ENCODE data around the gene KTN1.

The KTN1 gene

DNA sequence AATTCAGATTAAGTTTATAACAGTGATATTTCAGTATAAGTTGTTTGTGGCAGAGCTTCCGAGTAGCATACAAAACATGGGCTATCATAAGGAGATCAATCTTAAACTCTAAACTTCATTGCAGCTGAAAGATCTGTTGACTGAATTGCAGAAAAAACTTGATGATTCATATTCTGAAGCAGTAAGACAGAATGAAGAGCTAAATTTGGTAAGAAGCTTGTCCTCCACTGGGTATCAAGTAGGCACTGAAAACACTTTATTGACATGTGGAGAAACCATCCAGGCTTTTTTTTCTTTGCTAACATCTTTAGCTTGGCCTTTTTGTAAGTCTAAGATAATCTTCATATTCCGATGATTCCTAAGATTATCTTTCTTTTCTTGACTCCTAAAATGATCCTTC, 93.0 kb downstream of the KTN1 start:
- DNase-seq (ENCODE audit: low spot score) = no peak

DNA sequence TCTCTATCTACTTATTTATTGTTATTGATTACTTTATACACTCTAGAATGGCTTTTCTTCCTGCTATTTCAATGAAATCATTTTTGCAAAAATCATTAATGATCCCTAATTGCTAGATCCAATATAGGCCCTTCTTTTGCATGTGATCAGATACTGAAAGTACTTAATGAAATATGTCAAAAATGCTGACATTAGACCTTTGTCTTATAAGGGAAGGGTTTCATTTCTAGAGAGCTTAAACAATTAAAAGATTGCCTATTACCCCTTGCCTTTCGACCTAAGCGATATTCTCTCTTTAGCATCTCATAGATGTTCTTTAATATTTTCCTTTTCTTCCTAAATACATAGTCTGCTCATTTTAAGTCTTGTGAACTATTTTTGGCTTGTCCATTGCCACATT, 101.1 kb downstream of the KTN1 start:
- no peak for DNase-seq (ENCODE audit: low spot score)

DNA sequence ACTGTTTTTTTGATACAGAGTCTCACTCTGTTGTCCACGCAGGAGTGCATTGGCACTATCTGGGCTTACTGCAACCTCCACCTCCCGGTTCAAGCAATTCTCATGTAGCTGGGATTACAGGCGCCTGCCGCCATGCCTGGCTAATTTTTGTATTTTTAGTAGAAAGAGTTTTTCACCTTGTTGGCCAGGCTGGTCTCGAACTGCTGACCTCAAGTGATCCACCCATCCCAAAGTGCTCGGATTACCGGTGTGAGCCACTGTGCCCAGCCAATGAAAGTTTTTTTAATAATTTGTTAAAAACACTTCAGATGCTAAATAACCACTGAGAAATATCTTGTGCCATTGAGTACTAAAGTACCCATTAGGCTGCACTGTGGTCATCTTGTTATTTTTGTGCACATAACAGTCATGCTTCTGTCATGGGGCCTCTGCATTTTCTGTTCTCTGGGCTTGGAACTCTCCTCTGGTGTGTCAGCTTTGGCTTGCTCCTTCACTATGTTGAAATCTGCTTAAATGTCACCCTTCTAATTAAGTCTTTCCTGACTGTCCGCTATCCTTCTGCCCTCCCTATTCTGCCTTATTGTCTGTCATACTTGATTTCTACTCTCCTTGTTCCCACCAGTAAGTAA, 105.1 kb downstream of the KTN1 start:
- DNase-seq (ENCODE audit: low spot score) = no peak

DNA sequence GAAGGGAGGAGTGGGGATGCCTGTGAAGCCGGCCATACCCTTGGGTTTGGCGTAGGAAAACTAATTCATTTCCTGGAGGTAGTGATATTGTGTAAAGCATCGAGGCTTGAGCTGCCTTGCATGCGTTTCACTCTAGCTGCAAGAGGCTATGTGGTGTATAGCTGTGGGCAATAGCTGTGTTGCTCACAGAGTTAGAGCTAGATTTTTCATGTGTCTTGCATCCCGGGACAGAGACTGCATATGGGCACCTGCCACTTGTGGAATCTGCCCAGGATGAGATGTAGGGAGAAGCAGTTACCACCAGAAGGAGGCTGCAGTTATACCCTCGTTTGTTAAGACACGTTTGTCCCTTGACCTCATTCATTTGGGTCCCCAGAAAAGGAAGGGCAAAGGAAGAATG, 106.7 kb downstream of the KTN1 start:
- no peak for DNase-seq (ENCODE audit: low spot score)

DNA sequence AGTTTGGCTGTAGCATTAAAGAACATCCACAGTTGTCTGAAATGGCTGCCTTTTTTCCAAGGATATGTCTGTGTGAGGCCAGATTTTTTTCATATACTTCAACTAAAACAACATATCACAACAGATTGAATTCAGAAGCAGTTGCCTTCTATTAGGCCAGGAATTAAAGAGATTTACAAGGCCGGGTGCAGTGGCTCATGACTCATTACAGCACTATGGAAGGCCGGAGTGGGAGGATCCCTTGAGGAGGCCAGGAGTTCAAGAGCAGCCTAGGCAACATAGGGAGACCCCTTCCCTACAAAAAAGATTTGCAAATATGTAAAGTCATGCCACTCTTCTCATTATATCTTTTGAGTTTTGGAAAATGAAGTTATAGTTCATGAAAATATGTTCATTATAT, 108.6 kb downstream of the KTN1 start:
- no peak for DNase-seq (ENCODE audit: low spot score)

DNA sequence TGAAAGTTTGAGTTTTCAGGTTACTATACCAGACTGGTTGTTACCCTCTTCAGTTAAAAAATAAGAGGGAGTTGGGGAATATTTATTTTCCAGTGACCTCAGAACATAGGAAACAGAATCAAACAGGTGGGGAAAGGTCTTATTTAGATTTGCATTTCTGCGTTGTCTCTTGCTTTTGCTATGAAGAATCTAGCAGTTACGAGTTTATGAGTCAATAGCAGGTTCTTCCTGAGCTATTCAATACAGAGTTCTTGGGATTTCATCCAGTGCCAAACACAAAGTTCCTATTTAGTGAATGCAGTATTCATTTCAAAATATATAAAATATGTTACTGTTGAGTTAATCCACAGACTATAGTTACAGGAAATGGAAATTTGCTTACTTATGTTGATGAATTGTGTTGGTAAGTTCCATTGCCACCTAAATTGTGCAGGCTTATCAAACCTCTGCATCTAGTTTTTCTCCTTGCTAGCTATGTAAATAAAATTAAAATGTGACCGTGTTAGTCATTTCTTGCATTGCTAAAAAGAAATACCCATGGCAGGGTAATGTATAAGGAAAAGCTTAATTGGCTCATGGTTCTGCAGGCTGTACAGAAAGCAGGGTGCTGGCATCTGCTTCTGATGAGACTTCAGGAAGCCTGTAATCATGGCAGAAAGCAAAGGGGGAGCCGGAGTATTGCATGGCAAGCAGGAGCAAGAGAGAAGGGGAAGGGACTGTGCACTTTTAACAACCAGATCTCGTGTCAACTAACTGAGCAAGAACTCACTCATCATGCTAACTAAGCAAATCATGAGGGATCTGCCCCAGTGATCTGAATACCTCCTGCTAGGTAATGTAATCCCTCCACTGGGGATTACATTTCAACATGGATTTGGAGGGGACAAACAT, 110.2 kb downstream of the KTN1 start:
- DNase-seq (ENCODE audit: low spot score) = peak; percentile 7

DNA sequence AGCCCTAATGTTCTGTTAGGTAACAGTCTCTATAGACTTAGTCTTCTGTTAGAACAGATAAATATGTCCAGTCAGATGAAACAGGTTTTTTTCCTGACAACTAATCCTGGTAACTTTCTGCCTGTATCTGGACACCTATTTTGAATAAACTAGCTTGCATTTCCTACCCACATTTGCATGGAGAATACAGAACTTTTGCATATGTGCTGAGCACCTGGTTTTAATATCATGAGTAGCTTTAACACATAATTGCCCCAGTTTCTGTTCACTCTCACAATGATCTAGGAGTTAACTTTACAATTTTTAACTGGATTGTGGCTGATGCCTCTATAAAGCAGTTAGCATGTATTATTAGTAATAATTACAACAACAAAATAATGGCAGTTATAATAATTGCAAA, 111.7 kb downstream of the KTN1 start:
- DNase-seq (ENCODE audit: low spot score) = no peak

DNA sequence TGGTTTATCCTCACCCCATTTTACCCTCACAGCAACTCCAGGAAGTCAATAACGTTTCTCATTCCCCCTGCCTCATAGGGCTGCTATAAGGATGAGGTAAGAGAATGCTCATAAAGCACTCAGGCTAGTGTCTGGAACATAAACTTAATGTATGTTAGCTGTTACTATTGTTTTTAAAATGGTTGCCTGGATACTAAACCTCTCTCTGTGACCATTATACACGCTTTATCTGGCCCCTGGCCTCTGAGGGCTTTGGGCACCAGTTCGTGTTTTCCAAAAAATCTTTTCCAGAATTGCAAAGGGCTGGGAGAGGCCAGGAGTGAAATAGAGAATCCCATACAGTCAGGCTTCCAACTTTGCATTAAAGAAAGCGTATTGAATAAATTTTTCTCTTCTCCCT, 113.9 kb downstream of the KTN1 start:
- no peak for DNase-seq (ENCODE audit: low spot score)

DNA sequence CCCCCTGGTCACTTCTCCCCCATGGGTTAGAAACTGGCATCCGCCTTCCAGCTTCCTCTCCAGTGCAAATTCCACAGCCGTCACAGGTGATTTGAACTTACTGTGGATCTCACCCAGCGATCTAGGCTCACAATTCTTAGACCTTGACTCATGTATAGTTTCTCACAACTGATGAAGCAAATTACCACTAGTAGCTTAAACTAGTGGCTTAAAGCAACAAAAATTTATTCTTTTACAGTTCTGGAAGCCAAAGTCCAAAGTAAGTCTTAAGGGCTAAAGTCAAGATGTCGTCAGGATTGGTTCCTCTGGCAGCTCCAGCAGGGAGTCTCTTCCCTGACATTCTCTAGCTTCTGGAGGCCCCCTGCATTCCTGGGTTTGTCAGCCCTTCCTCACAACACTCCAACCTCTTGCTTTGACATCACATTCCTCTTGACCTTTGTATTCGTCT, 117.4 kb downstream of the KTN1 start:
- no peak for DNase-seq (ENCODE audit: low spot score)

DNA sequence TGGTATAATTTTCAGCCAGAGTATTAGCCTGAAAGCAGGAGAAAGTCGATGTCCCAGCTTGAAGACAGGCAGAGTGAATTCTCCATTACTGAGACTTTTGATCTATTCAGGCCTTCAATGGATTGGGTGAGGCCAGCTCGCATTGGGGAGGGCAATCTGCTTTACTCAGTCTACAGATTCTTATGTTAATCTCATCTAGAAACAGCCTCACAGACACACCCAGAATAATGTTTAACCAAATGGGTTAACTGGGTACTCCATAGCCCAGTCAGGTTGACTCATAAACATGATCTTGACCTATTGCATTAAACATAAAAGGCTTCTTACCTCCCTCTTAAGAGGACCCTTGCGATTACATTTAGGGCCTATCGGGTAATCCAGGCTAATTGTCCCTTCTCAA, 118.0 kb downstream of the KTN1 start:
- DNase-seq (ENCODE audit: low spot score) = no peak

DNA sequence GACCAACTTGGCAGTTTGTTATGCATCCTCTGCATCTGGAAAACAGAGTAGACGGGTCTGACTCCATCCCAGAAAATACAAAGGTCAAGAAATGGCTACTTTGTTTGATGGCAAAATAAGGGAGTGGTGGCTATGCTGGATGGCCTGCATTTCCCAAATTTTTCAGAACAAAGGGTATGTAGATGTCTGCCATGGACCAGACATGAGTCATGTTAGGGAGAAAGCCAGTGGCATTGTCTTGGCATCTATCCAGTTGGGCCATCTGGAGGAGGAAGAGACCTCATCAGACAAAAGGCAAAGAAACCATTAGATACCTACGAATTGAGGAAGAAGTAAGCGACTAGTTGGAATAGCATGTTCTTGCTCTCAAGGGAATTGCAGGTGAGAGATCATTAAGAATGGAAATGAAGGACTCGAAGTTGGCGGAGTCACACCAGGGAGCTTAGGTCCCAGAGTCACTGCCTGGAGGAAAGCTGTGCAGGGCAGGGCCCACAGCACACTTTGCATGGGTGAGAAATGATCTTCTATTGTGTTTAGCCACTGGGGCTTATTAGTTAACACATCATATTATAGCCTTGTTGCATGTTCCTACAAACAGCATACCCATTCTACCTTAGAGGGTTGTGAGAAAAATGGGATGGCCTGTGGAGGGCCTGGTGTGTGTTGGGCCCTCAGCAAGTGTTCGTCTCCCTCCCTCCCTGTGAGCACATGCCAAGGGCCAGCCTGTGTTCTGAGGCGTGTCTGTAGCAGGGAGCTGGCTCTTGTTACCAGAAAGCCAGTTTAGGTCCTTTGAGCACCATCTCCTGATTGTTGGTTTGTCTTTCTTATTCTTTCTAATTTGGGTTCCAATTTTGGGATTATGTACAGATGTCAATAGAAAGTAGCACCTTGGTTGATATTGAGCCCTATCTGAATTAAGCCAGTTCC, 119.4 kb downstream of the KTN1 start:
- peak; percentile 70 for DNase-seq (ENCODE audit: low spot score)

DNA sequence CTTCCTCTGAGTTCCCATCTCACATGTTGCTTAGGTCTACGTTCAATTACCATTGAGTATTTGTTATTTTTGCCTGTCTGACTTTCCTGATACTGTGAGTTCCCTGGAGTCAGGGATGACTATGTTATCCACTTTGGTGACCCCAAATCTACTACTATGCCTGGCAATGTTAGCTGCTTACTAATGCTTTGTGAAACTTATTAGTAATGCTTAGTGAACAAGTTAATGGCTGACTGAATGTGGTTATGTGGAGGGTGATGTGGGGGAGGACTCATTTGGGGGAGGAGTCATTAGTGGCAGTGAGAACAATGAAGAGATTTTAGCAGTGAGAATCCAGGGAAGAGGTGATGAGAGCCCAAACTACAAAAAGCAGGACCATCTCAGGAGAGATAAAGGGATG, 121.6 kb downstream of the KTN1 start:
- no peak for DNase-seq (ENCODE audit: low spot score)

DNA sequence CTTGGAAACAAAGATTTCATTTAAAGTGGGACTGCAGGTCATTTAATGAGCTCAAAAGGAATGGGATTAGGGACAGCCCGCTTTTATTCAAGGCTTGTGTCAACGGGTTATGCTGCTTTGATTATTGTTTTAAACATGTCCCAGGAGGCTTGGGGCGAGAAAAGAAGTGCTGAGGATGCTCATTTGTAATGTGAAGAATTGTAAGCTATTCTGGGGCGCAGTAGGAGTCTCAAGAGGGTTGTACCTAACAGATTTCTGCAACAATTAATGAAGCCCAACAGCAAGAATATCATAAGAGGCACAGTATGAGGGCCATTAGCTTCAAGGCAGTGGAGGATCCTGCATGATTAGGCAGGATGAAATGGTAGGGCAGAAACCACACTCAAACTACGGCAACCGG, 122.5 kb downstream of the KTN1 start:
- no peak for DNase-seq (ENCODE audit: low spot score)

DNA sequence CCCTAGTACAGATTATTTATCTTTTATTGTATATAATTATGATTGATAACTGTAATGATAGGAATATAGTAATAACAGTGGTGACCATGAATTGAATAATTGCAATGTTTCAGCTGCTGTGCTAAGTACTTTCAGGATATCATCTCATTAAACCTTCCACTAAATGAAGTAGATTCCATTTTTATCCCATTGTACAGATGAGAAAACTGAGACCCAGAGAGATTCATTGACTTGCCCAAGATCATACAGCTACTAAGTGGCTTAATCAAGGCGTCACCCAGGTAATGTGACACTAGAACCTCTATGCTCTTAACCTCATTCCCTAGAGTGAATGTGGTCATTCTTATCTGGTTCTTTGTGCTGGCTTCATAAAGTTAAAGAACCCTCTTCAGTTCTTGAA, 124.6 kb downstream of the KTN1 start:
- DNase-seq (ENCODE audit: low spot score) = no peak

DNA sequence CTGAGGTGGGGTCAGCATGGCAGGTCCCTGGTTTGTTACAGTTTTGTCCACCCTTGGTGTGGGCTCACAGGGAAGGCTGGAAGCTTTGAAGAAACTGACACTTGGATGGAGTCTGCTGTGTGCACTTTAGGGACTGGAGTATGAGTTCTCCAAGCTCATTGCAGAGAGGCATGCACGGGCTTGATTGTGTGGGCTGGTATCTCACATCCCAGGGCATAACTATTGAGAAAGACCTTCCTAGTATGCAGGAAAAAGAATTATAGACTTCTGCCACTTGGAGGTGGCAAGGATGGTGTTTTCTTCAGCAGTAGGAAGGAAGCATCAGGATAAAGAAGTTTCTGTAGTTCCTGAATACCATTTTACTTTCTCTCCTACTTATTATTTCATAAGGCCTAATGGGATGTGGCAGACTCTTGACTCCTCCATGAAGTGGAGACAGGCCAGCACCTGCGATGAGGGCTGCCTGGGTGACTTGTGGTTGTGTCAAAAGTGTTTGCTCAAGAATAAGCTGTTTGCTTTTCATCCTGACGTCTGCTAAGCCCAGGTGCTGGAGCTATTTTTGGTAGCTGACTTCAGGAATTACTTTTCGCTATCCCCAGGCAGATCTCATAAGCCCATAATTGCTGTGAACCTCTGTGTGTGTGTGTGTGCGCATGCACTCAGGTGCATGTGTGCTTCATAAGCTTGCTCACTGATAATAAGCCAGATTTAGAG, 125.8 kb downstream of the KTN1 start:
- DNase-seq (ENCODE audit: low spot score) = no peak

DNA sequence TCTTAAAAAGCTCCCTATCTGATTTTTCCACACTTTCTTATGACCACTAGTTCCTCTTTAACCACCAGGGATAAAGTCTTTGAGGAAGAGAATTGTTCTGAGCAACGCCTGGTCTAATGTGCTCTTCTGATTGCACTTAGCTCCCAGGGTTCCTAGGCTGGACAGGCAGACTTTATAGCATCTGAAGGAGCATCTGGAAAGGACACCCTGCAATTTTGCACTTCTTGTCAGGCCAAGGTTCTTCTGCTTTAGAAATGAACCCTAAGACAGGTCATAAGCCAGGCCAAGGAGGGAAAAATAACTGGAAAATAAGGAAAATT, 126.3 kb downstream of the KTN1 start:
- no peak for DNase-seq (ENCODE audit: low spot score)

DNA sequence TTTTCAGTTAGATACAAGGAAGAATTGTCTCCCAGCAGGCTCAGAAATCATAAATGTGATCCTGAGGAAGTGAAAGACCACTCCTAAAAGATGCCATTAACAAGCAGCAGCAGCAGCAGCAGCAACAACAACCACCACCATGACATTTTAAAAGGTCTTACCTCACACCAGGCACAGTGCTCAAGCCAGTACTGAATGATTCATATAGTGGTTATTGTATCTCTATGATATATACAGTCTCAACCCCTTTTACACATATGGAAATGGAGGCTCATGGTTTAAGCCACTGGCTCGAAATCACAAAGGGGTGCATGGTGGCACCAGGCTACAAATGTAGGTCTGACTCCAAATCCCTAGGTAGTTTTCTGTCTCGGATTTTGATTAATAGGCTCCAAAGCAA, 126.9 kb downstream of the KTN1 start:
- DNase-seq (ENCODE audit: low spot score) = no peak

DNA sequence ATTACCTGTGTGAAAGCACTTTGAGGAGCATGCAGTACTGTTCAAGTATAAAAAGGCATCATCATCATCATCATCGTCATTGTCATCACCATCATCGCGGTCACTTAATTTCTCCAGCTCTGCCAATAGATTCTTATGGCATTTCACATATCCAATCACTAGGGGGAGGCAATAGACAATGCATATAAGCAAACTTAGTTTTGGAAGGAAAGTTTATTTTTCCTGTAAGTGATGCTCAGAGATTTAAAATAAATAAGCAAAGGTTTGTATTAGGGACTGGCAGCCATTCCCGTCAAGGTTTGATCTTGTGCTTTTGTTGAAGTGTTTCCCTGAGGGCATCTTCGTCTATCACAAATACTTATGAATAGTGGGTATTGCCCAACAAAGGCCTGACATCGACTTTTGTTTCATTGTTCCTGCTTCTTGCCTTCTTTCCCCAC, 127.4 kb downstream of the KTN1 start:
- peak; percentile 54 for DNase-seq (ENCODE audit: low spot score)

DNA sequence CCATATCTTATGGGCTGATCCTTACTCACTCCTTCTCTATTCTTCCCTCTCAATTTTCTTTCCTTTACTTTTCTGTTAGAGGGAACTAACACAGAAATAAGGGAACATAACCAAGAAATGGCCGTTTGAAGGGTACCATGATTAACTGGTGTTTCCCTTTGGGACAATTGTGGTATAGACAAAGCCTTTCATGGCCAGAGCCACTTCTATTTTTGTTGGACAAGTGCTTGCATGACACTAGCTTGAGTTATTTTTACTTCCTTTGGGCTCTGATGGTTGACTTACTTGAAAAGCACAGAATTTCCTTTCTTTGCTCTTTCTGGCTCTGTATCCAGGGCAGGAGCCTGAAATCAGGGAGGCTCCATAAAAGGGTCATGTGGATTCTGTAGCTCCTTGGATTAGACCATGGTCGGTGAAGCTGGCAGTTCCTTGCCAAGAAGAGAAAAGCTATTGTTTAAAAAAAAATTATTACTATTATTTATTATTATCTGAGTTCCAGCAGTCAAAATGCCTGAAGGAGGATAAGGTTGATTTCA, 130.6 kb downstream of the KTN1 start:
- DNase-seq (ENCODE audit: low spot score) = no peak

DNA sequence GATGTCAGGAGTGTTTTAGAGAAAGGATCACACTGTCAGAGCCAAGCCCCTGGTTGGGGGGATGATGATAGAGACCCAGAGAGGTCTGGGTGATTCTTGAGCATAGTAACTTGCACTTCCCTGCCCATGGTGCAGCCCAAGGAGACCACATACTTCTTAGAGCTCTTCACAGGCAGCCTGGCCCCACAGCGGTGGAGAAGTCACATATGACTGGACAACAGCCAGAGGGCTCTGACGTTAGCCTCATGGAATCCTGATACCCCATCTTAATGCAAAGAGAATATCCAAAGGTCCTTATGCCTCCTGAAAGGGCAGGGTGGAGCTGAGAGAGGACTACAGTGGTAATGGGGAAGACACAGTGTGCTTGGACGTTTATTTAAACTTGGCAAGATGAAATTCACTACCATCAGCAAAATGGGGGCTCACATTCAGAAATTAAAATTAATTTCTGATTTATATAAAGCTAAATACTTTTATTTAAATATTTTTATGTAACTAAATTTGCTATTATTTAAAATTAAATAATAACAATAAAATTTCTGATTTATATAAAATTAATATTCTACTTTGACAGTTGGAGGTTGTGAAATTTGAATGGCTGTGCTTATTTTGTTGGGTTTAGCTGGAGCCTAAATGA, 131.3 kb downstream of the KTN1 start:
- DNase-seq (ENCODE audit: low spot score) = no peak

DNA sequence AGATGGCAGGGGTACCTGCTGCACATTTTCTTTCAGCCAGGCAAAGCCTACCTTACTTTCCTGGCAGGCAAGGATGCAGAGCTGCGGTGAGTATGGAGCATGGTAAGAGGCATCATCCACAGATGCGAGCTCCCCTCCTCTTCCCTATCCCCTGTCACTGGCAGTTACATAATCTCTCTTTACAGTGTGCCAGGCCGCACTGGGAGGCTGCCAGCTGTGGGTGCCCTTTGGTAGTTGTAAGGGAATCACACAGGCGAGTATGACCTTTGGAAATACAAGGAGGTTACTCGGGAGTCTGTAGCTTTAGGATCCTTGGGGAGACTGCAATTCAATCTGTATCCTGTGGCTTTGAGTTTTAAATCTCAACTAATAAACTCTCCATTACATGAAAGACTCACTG, 132.5 kb downstream of the KTN1 start:
- no peak for DNase-seq (ENCODE audit: low spot score)
